Measurements from ENCODE around the gene PIGC. TPM values are rescaled to one million over a fixed set of nuclear protein-coding genes. Genes with fewer than 3 reads are reported as not detected.

PIGC gene
- total RNA-seq, 1 donor from 2014 or later, result 20.9 TPM

GRCh38 chr1:172453607-172454006 lies 9.7 kb upstream of the PIGC start:
- Mint-ChIP-seq H3K4me3 (ENCODE audit: unreplicated experiment) (no peak overlapping the region), H3K36me3 (ENCODE audit: low read depth) (no peaks in the 10 kb centered on the region), H3K4me1 (ENCODE audit: low read depth) (peaks cover 17% of the 10 kb centered on the region), H3K27ac (ENCODE audit: unreplicated experiment) (no peak overlapping the region), H3K27me3 (ENCODE audit: low read depth) (no peaks in the 10 kb centered on the region), H3K9me3 (ENCODE audit: low read depth) (no peaks in the 10 kb centered on the region)
- TF ChIP-seq CTCF (IDR thresholded peaks at IDR 0.05), result no peak
- no peak for DNase-seq (ENCODE audit: low spot score)

GRCh38 chr1:172453153-172453545 lies 9.3 kb upstream of the PIGC start:
- Mint-ChIP-seq H3K36me3 (ENCODE audit: low read depth) (no peaks in the 10 kb centered on the region), H3K27ac (ENCODE audit: unreplicated experiment) (no peak overlapping the region), H3K4me1 (ENCODE audit: low read depth) (peaks cover 17% of the 10 kb centered on the region), H3K4me3 (ENCODE audit: unreplicated experiment) (no peak overlapping the region), H3K27me3 (ENCODE audit: low read depth) (no peaks in the 10 kb centered on the region), H3K9me3 (ENCODE audit: low read depth) (no peaks in the 10 kb centered on the region)
- TF ChIP-seq CTCF (IDR thresholded peaks at IDR 0.05), result no peak
- no peak for DNase-seq (ENCODE audit: low spot score)

- H3K27ac Mint-ChIP-seq (ENCODE audit: unreplicated experiment), result no peak overlapping the region
- H3K27me3 Mint-ChIP-seq (ENCODE audit: low read depth), result no peaks in the 10 kb centered on the region
- H3K4me3 Mint-ChIP-seq (ENCODE audit: unreplicated experiment), result no peak overlapping the region
- H3K9me3 Mint-ChIP-seq (ENCODE audit: low read depth), result no peaks in the 10 kb centered on the region
- no peaks in the 10 kb centered on the region for H3K36me3 Mint-ChIP-seq (ENCODE audit: low read depth)
- no peak for DNase-seq (ENCODE audit: low spot score)
- H3K4me1 Mint-ChIP-seq (ENCODE audit: low read depth), result peaks cover 17% of the 10 kb centered on the region
- TF ChIP-seq CTCF (IDR thresholded peaks at IDR 0.05), result no peak
These were observed 8.8 kb upstream of the PIGC start for GRCh38 chr1:172452536-172453152.

- Mint-ChIP-seq H3K4me3 (ENCODE audit: unreplicated experiment) (no peak overlapping the region), H3K4me1 (ENCODE audit: low read depth) (peaks cover 17% of the 10 kb centered on the region), H3K27ac (ENCODE audit: unreplicated experiment) (no peak overlapping the region), H3K9me3 (ENCODE audit: low read depth) (no peaks in the 10 kb centered on the region), H3K36me3 (ENCODE audit: low read depth) (no peaks in the 10 kb centered on the region), H3K27me3 (ENCODE audit: low read depth) (no peaks in the 10 kb centered on the region)
- TF ChIP-seq CTCF (IDR thresholded peaks at IDR 0.05), result no peak
- no peak for DNase-seq (ENCODE audit: low spot score)
These were observed 7.2 kb upstream of the PIGC start for GRCh38 chr1:172451002-172451443.

GRCh38 chr1:172450524-172450885 lies 6.6 kb upstream of the PIGC start:
- no peak overlapping the region for H3K4me3 Mint-ChIP-seq (ENCODE audit: unreplicated experiment)
- H3K27me3 Mint-ChIP-seq (ENCODE audit: low read depth), result no peaks in the 10 kb centered on the region
- no peak overlapping the region for H3K27ac Mint-ChIP-seq (ENCODE audit: unreplicated experiment)
- no peak for DNase-seq (ENCODE audit: low spot score)
- no peaks in the 10 kb centered on the region for H3K9me3 Mint-ChIP-seq (ENCODE audit: low read depth)
- H3K36me3 Mint-ChIP-seq (ENCODE audit: low read depth), result no peaks in the 10 kb centered on the region
- TF ChIP-seq CTCF (IDR thresholded peaks at IDR 0.05), result no peak
- H3K4me1 Mint-ChIP-seq (ENCODE audit: low read depth), result peaks cover 17% of the 10 kb centered on the region
